Thyroid gland (tissue), 4 donors: Measurements from ENCODE around the gene ARMC9.

Experiments used
- POLR2A ChIP-seq, 2 donors: fragments of 450-650 bp; IDR thresholded peaks; one replicate each; pipeline ENCODE4 v1.6.1; 2017; ENCODE audit warnings: antibody characterized with exemption in 2 of 2, mild to moderate bottlenecking in 2 of 2, moderate library complexity in 1 of 2
- TF ChIP-seq, protein P1 (sequence below), 6 experiments: fragments of 200-600 bp in 3 of 6; fragments of 450-650 bp in 3 of 6; sonication (generic) in 3 of 6; IDR thresholded peaks; one replicate each; pipeline ENCODE4 v1.5.1; 2016 to 2019; ENCODE audit warnings: antibody characterized with exemption in 6 of 6, mild to moderate bottlenecking in 2 of 6, inconsistent platforms in 1 of 6, moderate library complexity in 1 of 6

DNA sequence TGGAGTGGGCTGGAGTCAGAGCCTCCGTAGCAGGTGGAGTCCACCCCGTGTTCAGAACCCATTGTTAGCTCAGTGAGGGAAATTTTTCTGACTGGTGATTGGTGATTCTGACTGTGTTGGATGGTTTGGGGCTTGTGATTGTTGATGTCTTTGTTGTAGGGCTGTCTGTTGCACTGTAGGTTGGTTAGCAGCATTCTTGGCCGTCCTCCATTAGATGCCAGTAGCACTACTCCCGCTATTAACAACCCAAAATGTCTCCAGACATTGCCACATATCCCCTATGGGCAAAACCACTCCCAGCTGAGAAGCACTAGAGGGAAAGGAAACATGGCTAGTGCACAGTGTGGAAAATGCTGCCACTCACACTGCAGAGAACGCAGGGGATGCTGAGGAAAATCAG, 51.7 kb downstream of the ARMC9 start:
- TF ChIP-seq, protein P1, sequence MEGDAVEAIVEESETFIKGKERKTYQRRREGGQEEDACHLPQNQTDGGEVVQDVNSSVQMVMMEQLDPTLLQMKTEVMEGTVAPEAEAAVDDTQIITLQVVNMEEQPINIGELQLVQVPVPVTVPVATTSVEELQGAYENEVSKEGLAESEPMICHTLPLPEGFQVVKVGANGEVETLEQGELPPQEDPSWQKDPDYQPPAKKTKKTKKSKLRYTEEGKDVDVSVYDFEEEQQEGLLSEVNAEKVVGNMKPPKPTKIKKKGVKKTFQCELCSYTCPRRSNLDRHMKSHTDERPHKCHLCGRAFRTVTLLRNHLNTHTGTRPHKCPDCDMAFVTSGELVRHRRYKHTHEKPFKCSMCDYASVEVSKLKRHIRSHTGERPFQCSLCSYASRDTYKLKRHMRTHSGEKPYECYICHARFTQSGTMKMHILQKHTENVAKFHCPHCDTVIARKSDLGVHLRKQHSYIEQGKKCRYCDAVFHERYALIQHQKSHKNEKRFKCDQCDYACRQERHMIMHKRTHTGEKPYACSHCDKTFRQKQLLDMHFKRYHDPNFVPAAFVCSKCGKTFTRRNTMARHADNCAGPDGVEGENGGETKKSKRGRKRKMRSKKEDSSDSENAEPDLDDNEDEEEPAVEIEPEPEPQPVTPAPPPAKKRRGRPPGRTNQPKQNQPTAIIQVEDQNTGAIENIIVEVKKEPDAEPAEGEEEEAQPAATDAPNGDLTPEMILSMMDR (IDR thresholded peaks at IDR 0.05): no peak
- no peak for TF ChIP-seq POLR2A (IDR thresholded peaks at IDR 0.05)
